IMR-90 (cell line): ENCODE data around the gene LIN28A. TPM values are rescaled to one million over a fixed set of nuclear protein-coding genes. Genes with fewer than 3 reads are reported as not detected.

Experiments
- ATAC-seq: fragments of 200-7000 bp; cut with Tn5 transposase; 2 replicates; pipeline ENCODE4 v1.9.1; 2020; ENCODE audit warnings: low read depth, mild to moderate bottlenecking, moderate library complexity
- BruUV-seq: library from RNA; stranded (reverse); fragments of 400-500 nt; replicated peaks from 2 replicates; lab custom pipeline; 2021; lab: Mats Ljungman, UMichigan
- CTCF ChIA-PET: fragments of 300-600 bp; formaldehyde crosslinking; extraction: SDS; loops from one replicate; lab custom pipeline; 2021; ENCODE audit warnings: antibody characterized with exemption; lab: Yijun Ruan, JAX
- POLR2A ChIA-PET: fragments of 300-600 bp; sonication (Branson Sonifier 250); formaldehyde crosslinking; loops from one replicate; lab custom pipeline; 2022; ENCODE audit warnings: antibody characterized with exemption; ENCODE audit not compliant: unreplicated experiment; lab: Charles Lee
- DNase-seq: peaks from one replicate; pipeline ENCODE4 v3.0.0; 2013
- H2AFZ ChIP-seq: replicated peaks from 2 replicates; pipeline ENCODE3; 2013; ENCODE audit warnings: low read length, mild to moderate bottlenecking; ENCODE audit not compliant: poor library complexity
- H2AK5ac ChIP-seq: 2 replicates; pipeline ENCODE4 v1.6.1; 2013; ENCODE audit warnings: low read depth, low read length, inconsistent platforms
- H2AK9ac ChIP-seq: replicated peaks from 2 replicates; pipeline ENCODE3; 2013; ENCODE audit warnings: mild to moderate bottlenecking, low read depth, low read length, moderate library complexity; ENCODE audit not compliant: poor library complexity
- H2BK120ac ChIP-seq: 2 replicates; pipeline ENCODE4 v1.6.1; 2013; ENCODE audit warnings: low read depth, low read length, inconsistent platforms
- H2BK15ac ChIP-seq: 3 replicates; pipeline ENCODE4 v1.6.1; 2013; ENCODE audit warnings: low read depth, low read length, inconsistent platforms
- H2BK20ac ChIP-seq: 2 replicates; pipeline ENCODE4 v1.6.1; 2013; ENCODE audit warnings: low read depth, mild to moderate bottlenecking, inconsistent platforms, low read length, moderate library complexity
- H2BK5ac ChIP-seq: 2 replicates; pipeline ENCODE4 v1.6.1; 2013; ENCODE audit warnings: mild to moderate bottlenecking, low read depth, low read length, inconsistent platforms; ENCODE audit not compliant: poor library complexity, severe bottlenecking
- H3K14ac ChIP-seq: replicated peaks from 2 replicates; pipeline ENCODE4 v1.6.1; 2013; ENCODE audit warnings: low read depth, low read length, inconsistent platforms
- H3K18ac ChIP-seq: 2 replicates; pipeline ENCODE4 v1.6.1; 2013; ENCODE audit warnings: low read depth, low read length, control low read depth
- H3K23ac ChIP-seq: 2 replicates; pipeline ENCODE4 v1.6.1; 2013; ENCODE audit warnings: low read depth, low read length, inconsistent platforms
- H3K27ac ChIP-seq: 2 replicates; pipeline ENCODE4 v1.5.1; 2013; ENCODE audit warnings: mild to moderate bottlenecking, control low read depth, low read length; ENCODE audit not compliant: insufficient read depth
- H3K27me3 ChIP-seq: 2 replicates; pipeline ENCODE4 v1.6.1; 2013; ENCODE audit warnings: low read length; ENCODE audit not compliant: control insufficient read depth, insufficient read depth
- H3K36me3 ChIP-seq: 2 replicates; pipeline ENCODE4 v1.6.1; 2013; ENCODE audit warnings: low read length, mixed read lengths; ENCODE audit not compliant: control insufficient read depth, insufficient read depth
- H3K4ac ChIP-seq: 2 replicates; pipeline ENCODE4 v1.6.1; 2013; ENCODE audit warnings: low read depth, low read length, inconsistent platforms
- H3K4me1 ChIP-seq: 2 replicates; pipeline ENCODE4 v1.6.1; 2013; ENCODE audit warnings: low read length, mixed read lengths; ENCODE audit not compliant: control insufficient read depth, insufficient read depth
- H3K4me2 ChIP-seq: 2 replicates; pipeline ENCODE4 v1.6.1; 2013; ENCODE audit warnings: low read depth, mild to moderate bottlenecking, control low read depth, low read length, moderate library complexity
- H3K4me3 ChIP-seq: 2 replicates; pipeline ENCODE4 v1.5.1; 2013; ENCODE audit warnings: low read depth, mild to moderate bottlenecking, control low read depth, low read length, moderate library complexity; ENCODE audit not compliant: insufficient read depth
- H3K56ac ChIP-seq: 2 replicates; pipeline ENCODE4 v1.6.1; 2013; ENCODE audit warnings: low read length, inconsistent platforms; ENCODE audit not compliant: insufficient read depth; ENCODE audit errors: extremely low read depth
- H3K79me1 ChIP-seq, 2 experiments: 2 replicates each; pipeline ENCODE4 v1.6.1; 2013; ENCODE audit warnings: low read length in 2 of 2, inconsistent platforms in 1 of 2, low read depth in 1 of 2
- H3K9ac ChIP-seq: 2 replicates; pipeline ENCODE4 v1.6.1; 2013; ENCODE audit warnings: low read depth, low read length, control low read depth
- H3K9me1 ChIP-seq: 2 replicates; pipeline ENCODE4 v1.6.1; 2013; ENCODE audit warnings: low read length, inconsistent platforms; ENCODE audit not compliant: insufficient read depth
- H3K9me3 ChIP-seq: 2 replicates; pipeline ENCODE4 v1.6.1; 2013; ENCODE audit warnings: low read length; ENCODE audit not compliant: control insufficient read depth, insufficient read depth
- H4K20me1 ChIP-seq: 2 replicates; pipeline ENCODE4 v1.6.1; 2013; ENCODE audit warnings: low read length, inconsistent platforms; ENCODE audit not compliant: insufficient read depth
- H4K5ac ChIP-seq: 2 replicates; pipeline ENCODE4 v1.6.1; 2013; ENCODE audit warnings: mild to moderate bottlenecking, low read depth, low read length, control low read depth
- H4K8ac ChIP-seq, 2 experiments: 2 replicates each; pipeline ENCODE4 v1.6.1; 2013; ENCODE audit warnings: low read depth in 2 of 2, low read length in 2 of 2, control low read depth in 1 of 2, inconsistent platforms in 1 of 2
- H4K91ac ChIP-seq: 2 replicates; pipeline ENCODE4 v1.6.1; 2013; ENCODE audit warnings: low read depth, low read length, inconsistent platforms; ENCODE audit not compliant: insufficient read depth
- BHLHE40 ChIP-seq: fragments of 150-350 bp; IDR thresholded peaks from 2 replicates; pipeline ENCODE4 v1.6.1; 2016; ENCODE audit warnings: mild to moderate bottlenecking, low read depth, low read length
- CEBPB ChIP-seq: IDR thresholded peaks from 2 replicates; pipeline ENCODE4 v1.6.1; 2012; ENCODE audit warnings: low read depth, low read length, improper control_type of control experiment
- CHD1 ChIP-seq: IDR thresholded peaks from 2 replicates; pipeline ENCODE4 v1.6.1; 2012; ENCODE audit warnings: low read depth, low read length, improper control_type of control experiment
- MAFK ChIP-seq: IDR thresholded peaks from 2 replicates; pipeline ENCODE4 v1.6.1; 2012; ENCODE audit warnings: low read depth, low read length, improper control_type of control experiment
- MAZ ChIP-seq: IDR thresholded peaks from 2 replicates; pipeline ENCODE4 v1.6.1; 2012; ENCODE audit warnings: low read depth, mild to moderate bottlenecking, low read length, improper control_type of control experiment, moderate library complexity, borderline replicate concordance
- MXI1 ChIP-seq: IDR thresholded peaks from 2 replicates; pipeline ENCODE4 v1.6.1; 2012; ENCODE audit warnings: low read depth, mild to moderate bottlenecking, low read length, moderate library complexity, borderline replicate concordance
- POLR2A ChIP-seq: IDR thresholded peaks from 2 replicates; pipeline ENCODE4 v1.6.1; 2012; ENCODE audit warnings: mild to moderate bottlenecking, low read depth, low read length
- RAD21 ChIP-seq: IDR thresholded peaks from 2 replicates; pipeline ENCODE4 v1.6.1; 2012; ENCODE audit warnings: low read length, improper control_type of control experiment
- RCOR1 ChIP-seq: IDR thresholded peaks from 2 replicates; pipeline ENCODE4 v1.6.1; 2012; ENCODE audit warnings: mild to moderate bottlenecking, low read length, improper control_type of control experiment; ENCODE audit not compliant: insufficient replicate concordance
- RFX5 ChIP-seq: IDR thresholded peaks from 2 replicates; pipeline ENCODE4 v1.8.0; 2012; ENCODE audit warnings: low read depth, mild to moderate bottlenecking, low read length, moderate library complexity
- SMC3 ChIP-seq: fragments of 150-350 bp; IDR thresholded peaks from 2 replicates; pipeline ENCODE4 v1.6.1; 2016; ENCODE audit warnings: low read depth, mild to moderate bottlenecking, antibody characterized with exemption, low read length, moderate library complexity
- WGBS, 2 experiments: methylation state at CpG; one replicate each; pipeline versions ENCODE4 v1.1.5 to v1.1.7; 2013; ENCODE audit warnings: missing lambda C conversion rate in 2 of 2; ENCODE audit not compliant: insufficient read length in 1 of 2; ENCODE audit errors: extremely low coverage in 2 of 2; 5-methylcytosine and 5-hydroxymethylcytosine counted together
- dilution Hi-C: fragments of 300-500 bp; cut with HindIII; formaldehyde crosslinking; loops from one replicate; pipeline ENCODE4 v1.14.3; 2018; ENCODE audit warnings: low sequenced_read_pairs; ENCODE audit not compliant: unreplicated experiment
- in situ Hi-C: fragments of 300-500 bp; cut with MboI; formaldehyde crosslinking; loops from 3 replicates; pipeline ENCODE4 v1.14.3; 2019; ENCODE audit warnings: low sequenced_read_pairs, inconsistent platforms, mixed read lengths
- intact Hi-C: fragments of 100-400 bp; cut with micrococcal nuclease; formaldehyde crosslinking; loops from 2 replicates; pipeline ENCODE4 v1.10.0; 2022
- polyA plus RNA-seq, 3 experiments: library from polyadenylated mRNA; depleted of rRNA; stranded (reverse); fragments of >200 nt; gene quantifications; 2 replicates each; pipeline ENCODE4 v1.2.3, GENCODE V29; 2012; ENCODE audit warnings: low replicate concordance in 1 of 3
- total RNA-seq: library from RNA; depleted of rRNA; stranded (reverse); fragments of >200 nt; gene quantifications from 2 replicates; pipeline ENCODE4 v1.2.3, GENCODE V29; 2012
- TF ChIP-seq, protein P1 (sequence below): fragments of 150-350 bp; IDR thresholded peaks from 2 replicates; pipeline ENCODE4 v1.6.1; 2017; ENCODE audit warnings: mild to moderate bottlenecking, antibody characterized with exemption, low read length, low read depth
- TF ChIP-seq, protein P2 (sequence below): fragments of 150-350 bp; IDR thresholded peaks from 2 replicates; pipeline ENCODE4 v1.6.1; 2016; ENCODE audit warnings: low read depth, mild to moderate bottlenecking, low read length, moderate library complexity, borderline replicate concordance
- TF ChIP-seq, protein P3 (sequence below): conservative IDR thresholded peaks from 2 replicates; pipeline ENCODE4 v1.5.1; 2012; ENCODE audit warnings: mild to moderate bottlenecking, low read depth, low read length, improper control_type of control experiment

LIN28A gene
- total and polyA plus RNA-seq, 2 of the 4 experiments (the other 2 are of a cell fraction) = not detected

DNA sequence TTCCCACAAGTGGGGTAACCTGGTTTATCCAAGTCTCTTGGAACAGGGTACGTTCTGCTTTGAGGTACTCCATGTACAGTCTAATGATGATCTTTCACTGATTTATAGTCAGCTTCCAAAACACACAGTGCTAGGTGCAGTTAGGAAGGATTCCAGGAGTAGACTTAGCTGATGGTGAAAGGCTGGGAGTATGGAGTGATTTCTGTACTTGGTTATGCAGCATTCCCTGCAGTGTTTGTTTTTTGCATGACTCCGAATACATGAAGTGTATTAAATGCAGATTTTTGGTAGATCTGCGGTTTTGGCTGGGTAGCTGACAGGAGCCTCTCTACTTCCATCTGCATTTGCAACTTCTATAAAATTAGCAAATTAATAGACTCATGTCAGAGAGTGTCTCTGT is 65.4 kb downstream of the LIN28A start (continued):
- no peak for TF ChIP-seq RCOR1
- no peak for TF ChIP-seq MAFK

DNA sequence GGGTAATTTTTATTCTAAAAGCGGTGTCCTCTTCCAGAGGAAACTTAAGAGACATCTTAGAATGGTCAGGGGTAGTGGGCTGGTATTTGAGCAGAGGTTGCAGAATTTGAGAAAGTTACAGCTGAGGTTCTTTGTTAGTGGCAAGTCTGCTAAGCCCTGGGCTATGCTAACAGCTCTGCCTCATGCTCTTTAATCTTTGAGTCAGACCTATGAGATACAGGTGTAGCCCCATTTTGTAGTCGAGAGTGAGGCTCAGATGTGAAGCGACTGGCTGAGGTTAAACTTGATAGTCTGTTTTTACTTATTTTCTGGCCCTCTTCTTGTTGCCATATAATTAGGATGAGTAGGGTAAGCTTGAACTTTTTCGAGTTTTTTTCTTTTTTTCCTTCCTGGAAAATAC is 66.3 kb downstream of the LIN28A start:
- peaks cover 15 to 38% of the 10 kb centered on the region in 2 experiments for H3K79me1 ChIP-seq
- H2BK15ac ChIP-seq = no peak overlapping the region
- CTCF ChIA-PET = interaction anchor here (0.5 kb wide), 1 partner anchor 11 kb away, joined by 3 read pairs; no protein-coding TSS in a partner anchor
- intact Hi-C loops = no loop called here
- no peak overlapping the region for H3K23ac ChIP-seq
- no peak overlapping the region for H2BK120ac ChIP-seq
- H2BK5ac ChIP-seq = no peak overlapping the region
- no peak overlapping the region for H2AK5ac ChIP-seq
- no peak overlapping the region for H3K18ac ChIP-seq
- H3K27ac ChIP-seq = no peak overlapping the region
- H2BK20ac ChIP-seq = no peak overlapping the region
- H4K91ac ChIP-seq = no peak overlapping the region
- no peak overlapping the region for H3K9ac ChIP-seq
- H3K36me3 ChIP-seq = peaks cover 20% of the 10 kb centered on the region
- BruUV-seq = no TSS peak
- H3K27me3 ChIP-seq = no peaks in the 10 kb centered on the region
- dilution Hi-C loops = no loop called here
- no peak overlapping the region for H2AK9ac ChIP-seq
- H4K8ac ChIP-seq = no peak overlapping the region
- H3K14ac ChIP-seq = no peak overlapping the region
- peaks cover 22% of the 10 kb centered on the region; the same call in 1 of the 2 replicates for H4K20me1 ChIP-seq
- POLR2A ChIA-PET = no interaction called here
- no peak overlapping the region for H4K5ac ChIP-seq
- H3K4me2 ChIP-seq = no peak overlapping the region
- no CpG with 5 or more reads among the region's 4 CpGs for WGBS, 2 experiments
- H3K9me1 ChIP-seq = peaks cover 3% of the 10 kb centered on the region; the same call in 1 of the 2 replicates
- ATAC-seq (no peak), DNase-seq (no peak)
- H2AFZ ChIP-seq = no peak overlapping the region
- in situ Hi-C loops = no loop called here
- H3K4ac ChIP-seq = no peak overlapping the region
- peaks cover 4% of the 10 kb centered on the region for H3K4me1 ChIP-seq
- H3K4me3 ChIP-seq = no peak overlapping the region
- TF ChIP-seq, protein P1, sequence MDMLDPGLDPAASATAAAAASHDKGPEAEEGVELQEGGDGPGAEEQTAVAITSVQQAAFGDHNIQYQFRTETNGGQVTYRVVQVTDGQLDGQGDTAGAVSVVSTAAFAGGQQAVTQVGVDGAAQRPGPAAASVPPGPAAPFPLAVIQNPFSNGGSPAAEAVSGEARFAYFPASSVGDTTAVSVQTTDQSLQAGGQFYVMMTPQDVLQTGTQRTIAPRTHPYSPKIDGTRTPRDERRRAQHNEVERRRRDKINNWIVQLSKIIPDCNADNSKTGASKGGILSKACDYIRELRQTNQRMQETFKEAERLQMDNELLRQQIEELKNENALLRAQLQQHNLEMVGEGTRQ = no peak
- TF ChIP-seq RCOR1 (no peak), SMC3 (no peak), RFX5 (no peak), CHD1 (no peak), MXI1 (no peak), CEBPB (no peak), MAFK (no peak), RAD21 (no peak), POLR2A (no peak), MAZ (no peak), BHLHE40 (no peak)
- TF ChIP-seq, protein P2, sequence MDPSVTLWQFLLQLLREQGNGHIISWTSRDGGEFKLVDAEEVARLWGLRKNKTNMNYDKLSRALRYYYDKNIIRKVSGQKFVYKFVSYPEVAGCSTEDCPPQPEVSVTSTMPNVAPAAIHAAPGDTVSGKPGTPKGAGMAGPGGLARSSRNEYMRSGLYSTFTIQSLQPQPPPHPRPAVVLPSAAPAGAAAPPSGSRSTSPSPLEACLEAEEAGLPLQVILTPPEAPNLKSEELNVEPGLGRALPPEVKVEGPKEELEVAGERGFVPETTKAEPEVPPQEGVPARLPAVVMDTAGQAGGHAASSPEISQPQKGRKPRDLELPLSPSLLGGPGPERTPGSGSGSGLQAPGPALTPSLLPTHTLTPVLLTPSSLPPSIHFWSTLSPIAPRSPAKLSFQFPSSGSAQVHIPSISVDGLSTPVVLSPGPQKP = no peak
- TF ChIP-seq, protein P3, sequence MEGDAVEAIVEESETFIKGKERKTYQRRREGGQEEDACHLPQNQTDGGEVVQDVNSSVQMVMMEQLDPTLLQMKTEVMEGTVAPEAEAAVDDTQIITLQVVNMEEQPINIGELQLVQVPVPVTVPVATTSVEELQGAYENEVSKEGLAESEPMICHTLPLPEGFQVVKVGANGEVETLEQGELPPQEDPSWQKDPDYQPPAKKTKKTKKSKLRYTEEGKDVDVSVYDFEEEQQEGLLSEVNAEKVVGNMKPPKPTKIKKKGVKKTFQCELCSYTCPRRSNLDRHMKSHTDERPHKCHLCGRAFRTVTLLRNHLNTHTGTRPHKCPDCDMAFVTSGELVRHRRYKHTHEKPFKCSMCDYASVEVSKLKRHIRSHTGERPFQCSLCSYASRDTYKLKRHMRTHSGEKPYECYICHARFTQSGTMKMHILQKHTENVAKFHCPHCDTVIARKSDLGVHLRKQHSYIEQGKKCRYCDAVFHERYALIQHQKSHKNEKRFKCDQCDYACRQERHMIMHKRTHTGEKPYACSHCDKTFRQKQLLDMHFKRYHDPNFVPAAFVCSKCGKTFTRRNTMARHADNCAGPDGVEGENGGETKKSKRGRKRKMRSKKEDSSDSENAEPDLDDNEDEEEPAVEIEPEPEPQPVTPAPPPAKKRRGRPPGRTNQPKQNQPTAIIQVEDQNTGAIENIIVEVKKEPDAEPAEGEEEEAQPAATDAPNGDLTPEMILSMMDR = no peak
- H3K9me3 ChIP-seq = no peaks in the 10 kb centered on the region
- H3K56ac ChIP-seq = no peak overlapping the region
